NCI-H524 treated with DMSO at 0.1 percent for 48 hours (cell line): ENCODE measurements around the gene SYNC.
"Not testable (repeated sequence)": the region's sequence is repeated elsewhere in the genome, so short reads cannot be mapped to it uniquely, and the experiment has no call there.

Experiments
- DNase-seq: peaks from one replicate; lab custom pipeline; 2025; lab: John Stamatoyannopoulos, UW

SYNC gene

GRCh38 chr1:32724678-32725614, 22.4 kb upstream of the SYNC start:
- DNase-seq = no peak

- DNase-seq = no peak
Measured at GRCh38 chr1:32719681-32720275, 17.2 kb upstream of the SYNC start.

- DNase-seq = no peak
Measured at GRCh38 chr1:32718527-32718926, 16.0 kb upstream of the SYNC start.

GRCh38 chr1:32718036-32718435, 15.5 kb upstream of the SYNC start:
- DNase-seq = no peak

- DNase-seq = no peak
Measured at GRCh38 chr1:32717503-32717902, 14.9 kb upstream of the SYNC start.

GRCh38 chr1:32716312-32717148, 14.0 kb upstream of the SYNC start:
- DNase-seq = no peak

- DNase-seq = no peak
Measured at GRCh38 chr1:32715901-32716311, 13.3 kb upstream of the SYNC start.

GRCh38 chr1:32714277-32714676, 11.7 kb upstream of the SYNC start:
- no peak for DNase-seq

- DNase-seq = no peak
Measured at GRCh38 chr1:32713081-32713480, 10.5 kb upstream of the SYNC start.

- not testable (repeated sequence) for DNase-seq
Measured at GRCh38 chr1:32711221-32711620, 8.7 kb upstream of the SYNC start.

GRCh38 chr1:32709476-32709875, 6.9 kb upstream of the SYNC start:
- DNase-seq = no peak

GRCh38 chr1:32709075-32709474, 6.5 kb upstream of the SYNC start:
- peak; percentile 55 for DNase-seq

GRCh38 chr1:32706491-32706890, 3.9 kb upstream of the SYNC start:
- DNase-seq = no peak

GRCh38 chr1:32705516-32705915, 2.9 kb upstream of the SYNC start:
- DNase-seq = no peak

- DNase-seq = no peak
Measured at GRCh38 chr1:32703479-32704291, 1.1 kb upstream of the SYNC start.

- DNase-seq = peak; percentile 59
Measured at GRCh38 chr1:32701951-32702598, 495 bp downstream of the SYNC start.

GRCh38 chr1:32701421-32701911, 1.1 kb downstream of the SYNC start:
- no peak for DNase-seq

- not testable (repeated sequence) for DNase-seq
Measured at GRCh38 chr1:32696996-32697395, 5.6 kb downstream of the SYNC start.

- no peak for DNase-seq
Measured at GRCh38 chr1:32696041-32696440, 6.5 kb downstream of the SYNC start.

- DNase-seq = no peak
Measured at GRCh38 chr1:32695098-32695904, 7.3 kb downstream of the SYNC start.
